Measurements from ENCODE around the gene SLC7A10.

SLC7A10 gene

GRCh38 chr19:33242911-33243310, 17.3 kb upstream of the SLC7A10 start:
- Mint-ChIP-seq H3K4me1 (no peaks in the 10 kb centered on the region), H3K27me3 (ENCODE audit: low read depth, poor library complexity) (peaks cover 30% of the 10 kb centered on the region), H3K27ac (no peak overlapping the region), H3K36me3 (ENCODE audit: low read depth) (no peaks in the 10 kb centered on the region), H3K4me3 (no peak overlapping the region), H3K9me3 (no peaks in the 10 kb centered on the region)
- DNase-seq, result no peak
- TF ChIP-seq CTCF (IDR thresholded peaks at IDR 0.05), result no peak

GRCh38 chr19:33242131-33242530, 16.5 kb upstream of the SLC7A10 start:
- H3K27me3 Mint-ChIP-seq (ENCODE audit: low read depth, poor library complexity), result peaks cover 37% of the 10 kb centered on the region
- H3K4me1 Mint-ChIP-seq, result no peaks in the 10 kb centered on the region
- no peaks in the 10 kb centered on the region for H3K9me3 Mint-ChIP-seq
- TF ChIP-seq CTCF (IDR thresholded peaks at IDR 0.05), result no peak
- DNase-seq, result no peak
- no peak overlapping the region for H3K27ac Mint-ChIP-seq
- H3K36me3 Mint-ChIP-seq (ENCODE audit: low read depth), result no peaks in the 10 kb centered on the region
- no peak overlapping the region for H3K4me3 Mint-ChIP-seq

- H3K4me3 Mint-ChIP-seq, result no peak overlapping the region
- no peaks in the 10 kb centered on the region for H3K36me3 Mint-ChIP-seq (ENCODE audit: low read depth)
- H3K27ac Mint-ChIP-seq, result no peak overlapping the region
- TF ChIP-seq CTCF (IDR thresholded peaks at IDR 0.05), result peak; percentile 55
- no peaks in the 10 kb centered on the region for H3K4me1 Mint-ChIP-seq
- DNase-seq, result peak; percentile 47
- H3K27me3 Mint-ChIP-seq (ENCODE audit: low read depth, poor library complexity), result peaks cover 37% of the 10 kb centered on the region
- H3K9me3 Mint-ChIP-seq, result no peaks in the 10 kb centered on the region
Observed at GRCh38 chr19:33241530-33242101, 16.0 kb upstream of the SLC7A10 start.

- Mint-ChIP-seq H3K27ac (no peak overlapping the region), H3K27me3 (ENCODE audit: low read depth, poor library complexity) (peaks cover 37% of the 10 kb centered on the region), H3K9me3 (no peaks in the 10 kb centered on the region), H3K4me3 (no peak overlapping the region), H3K36me3 (ENCODE audit: low read depth) (no peaks in the 10 kb centered on the region), H3K4me1 (no peaks in the 10 kb centered on the region)
- no peak for TF ChIP-seq CTCF (IDR thresholded peaks at IDR 0.05)
- DNase-seq, result no peak
Observed at GRCh38 chr19:33241091-33241529, 15.5 kb upstream of the SLC7A10 start.

- Mint-ChIP-seq H3K27me3 (ENCODE audit: low read depth, poor library complexity) (peaks cover 41% of the 10 kb centered on the region), H3K4me3 (no peak overlapping the region), H3K27ac (no peak overlapping the region), H3K4me1 (no peaks in the 10 kb centered on the region), H3K36me3 (ENCODE audit: low read depth) (no peaks in the 10 kb centered on the region), H3K9me3 (no peaks in the 10 kb centered on the region)
- TF ChIP-seq CTCF (IDR thresholded peaks at IDR 0.05), result no peak
- no peak for DNase-seq
Observed at GRCh38 chr19:33240181-33240771, 14.6 kb upstream of the SLC7A10 start.

Data from nephron progenitor cell (in vitro differentiated cells).